Stimulated activated CD8-positive, alpha-beta memory T cell treated with anti-CD3 and anti-CD28 coated beads, Interleukin-12 subunit alpha, Interleukin-12 subunit beta, amount 100 ng/mL, for 1 hour (primary cell): Measurements from ENCODE around the gene HYCC1.
A peak's percentile ranks its signal among the peaks of the same experiment; 100 is the strongest.
"Not testable (repeated sequence)": the region's sequence is repeated elsewhere in the genome, so short reads cannot be mapped to it uniquely, and the experiment has no call there.

Experiments
- DNase-seq: peaks from one replicate; pipeline ENCODE4 v3.0.0-alpha.2; 2020; ENCODE audit warnings: low read depth

Gene HYCC1

DNA sequence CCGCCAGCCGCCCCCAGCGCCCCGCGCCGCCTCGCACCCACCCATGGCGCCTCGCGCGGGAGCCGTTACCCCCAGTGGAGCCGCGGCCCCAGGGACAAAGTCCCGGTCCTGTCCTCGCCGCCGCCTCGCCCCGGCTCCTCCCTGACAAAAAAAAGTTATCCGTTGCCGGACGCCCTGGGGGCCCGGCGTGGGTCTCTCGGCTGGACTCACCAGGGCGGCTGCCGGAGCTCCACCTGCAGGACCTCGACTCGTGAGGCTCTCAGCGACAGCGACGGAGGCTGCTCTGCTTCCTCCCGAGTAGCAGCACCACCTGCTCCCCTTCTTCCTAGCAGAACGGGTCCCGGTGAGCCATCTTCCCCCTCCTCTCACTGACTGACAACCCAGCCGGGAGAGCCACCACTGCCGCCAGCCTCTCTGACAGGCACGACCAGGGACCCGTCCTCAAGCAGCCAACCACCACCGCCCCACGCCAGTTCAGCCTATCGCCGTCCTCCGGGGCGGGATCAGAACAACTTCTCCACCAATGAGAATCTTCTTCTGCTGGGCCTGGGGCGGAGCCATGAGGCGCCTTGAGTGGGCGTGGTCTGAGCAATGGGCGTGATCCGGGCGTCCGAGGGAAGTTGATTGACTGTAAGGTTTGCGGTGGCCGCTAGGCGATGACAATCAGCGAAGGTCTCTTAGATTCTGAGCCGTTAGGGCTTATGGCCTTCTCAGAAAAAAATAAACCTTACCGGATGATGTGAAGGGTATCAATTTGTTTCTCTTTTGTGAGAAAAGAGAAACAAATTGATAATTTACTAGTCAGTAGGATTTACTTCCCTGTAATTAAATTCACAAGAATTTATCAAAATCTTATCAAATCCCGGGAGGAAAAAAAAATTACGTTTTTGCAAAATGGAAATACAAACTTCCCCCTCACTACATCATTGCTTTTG, at the start of gene HYCC1:
TSS of gene HYCC1 (minus strand) at position 416 of the 935 bp plus-strand sequence. CDS start 23,019 bp downstream, outside the sequence.
- peak; percentile 98 for DNase-seq

DNA sequence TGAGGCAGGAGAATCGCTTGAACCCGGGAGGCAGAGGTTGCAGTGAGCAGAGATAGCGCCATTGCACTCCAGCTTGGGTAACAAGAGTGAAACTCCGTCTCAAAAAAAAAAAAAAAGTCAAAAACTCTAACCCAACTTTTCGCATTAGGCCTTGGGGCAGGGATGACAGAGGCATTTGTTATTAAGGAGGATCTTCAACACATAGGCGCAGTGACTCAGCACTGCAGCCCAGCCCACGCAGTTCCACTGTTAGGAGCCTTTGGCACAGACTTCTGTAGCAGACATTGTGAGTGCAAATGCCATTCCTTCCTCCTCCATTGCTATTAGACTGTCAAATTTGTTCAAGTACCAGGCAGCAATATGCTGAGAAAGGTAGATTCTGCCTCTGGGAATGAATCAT, 48.5 kb upstream of the HYCC1 start:
- no peak for DNase-seq

DNA sequence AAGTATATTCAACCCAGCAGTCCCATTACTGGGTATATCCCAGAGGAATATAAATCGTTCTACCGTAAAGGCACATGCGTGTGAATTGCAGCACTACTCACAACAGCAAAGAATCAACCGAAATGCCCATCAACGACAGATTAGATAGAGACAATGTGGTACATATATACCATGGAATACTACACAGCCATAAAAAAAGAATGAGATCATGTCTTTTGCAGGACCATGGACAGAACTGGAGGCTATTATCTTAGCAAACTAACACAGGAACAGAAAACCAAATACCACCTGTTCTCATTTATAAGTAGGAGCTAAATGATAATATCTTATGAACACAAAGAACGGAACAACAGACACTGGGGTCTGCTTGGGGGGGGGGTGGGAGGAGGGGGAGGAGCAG, 47.4 kb upstream of the HYCC1 start:
- no peak for DNase-seq

DNA sequence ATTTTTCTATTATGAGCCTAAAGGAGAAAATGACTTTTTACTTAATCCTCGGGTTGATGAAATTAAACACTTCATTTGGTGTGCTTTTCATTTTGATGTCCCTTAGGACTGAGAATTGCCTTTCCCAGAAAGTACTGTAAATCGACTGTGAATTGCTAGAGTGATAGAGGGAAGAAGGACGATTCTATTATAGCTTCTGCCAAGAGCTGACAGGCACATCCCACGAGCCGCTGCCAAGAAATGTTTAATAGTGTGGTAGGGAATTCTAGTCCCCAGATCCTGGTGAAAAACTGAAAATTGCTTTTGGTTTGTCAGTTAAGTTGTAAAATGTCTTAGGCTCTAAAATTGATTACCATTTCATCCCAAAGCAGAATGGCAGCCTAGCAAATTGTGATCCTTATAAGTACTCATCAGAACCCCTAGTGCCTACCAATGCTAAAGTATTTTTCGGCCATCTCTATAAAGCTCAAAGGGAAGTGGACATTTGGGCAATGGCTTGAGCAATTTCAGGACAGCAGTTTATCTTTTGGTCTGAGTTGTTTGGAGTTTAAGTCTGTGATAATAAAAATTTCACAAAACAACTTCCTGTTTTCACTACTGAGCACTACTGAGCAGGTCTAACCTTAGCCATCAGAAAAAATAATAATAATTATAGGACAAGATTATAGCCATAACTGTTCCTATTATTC, 44.6 kb upstream of the HYCC1 start:
- DNase-seq, result no peak

DNA sequence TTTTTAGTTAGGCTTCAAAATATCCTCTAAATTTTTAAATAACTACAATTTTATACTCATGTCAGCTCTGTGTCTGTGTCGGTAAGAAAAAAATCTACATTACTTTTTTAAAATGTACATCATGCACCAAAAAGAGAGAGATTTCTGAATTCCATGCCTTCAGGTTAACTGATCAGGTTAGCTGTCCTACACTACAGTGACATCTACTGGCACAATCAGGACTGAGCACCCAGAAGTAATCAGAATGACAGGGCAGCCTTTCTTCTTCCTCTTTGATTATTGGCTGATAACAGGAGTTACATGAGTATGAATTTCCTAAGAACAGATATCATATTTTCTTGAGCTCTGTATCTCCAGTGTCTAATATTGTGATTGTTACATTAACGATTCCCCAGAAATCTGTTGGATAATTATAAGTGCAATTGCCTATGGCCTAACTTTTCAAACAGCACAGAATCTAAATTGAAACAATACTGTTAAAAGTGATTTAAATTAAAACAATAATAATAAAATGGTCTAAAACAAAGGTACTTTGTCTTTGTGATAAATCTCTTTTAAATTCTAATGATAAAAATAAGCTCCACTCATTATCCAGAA, 41.8 kb upstream of the HYCC1 start:
- DNase-seq, result peak; percentile 15

DNA sequence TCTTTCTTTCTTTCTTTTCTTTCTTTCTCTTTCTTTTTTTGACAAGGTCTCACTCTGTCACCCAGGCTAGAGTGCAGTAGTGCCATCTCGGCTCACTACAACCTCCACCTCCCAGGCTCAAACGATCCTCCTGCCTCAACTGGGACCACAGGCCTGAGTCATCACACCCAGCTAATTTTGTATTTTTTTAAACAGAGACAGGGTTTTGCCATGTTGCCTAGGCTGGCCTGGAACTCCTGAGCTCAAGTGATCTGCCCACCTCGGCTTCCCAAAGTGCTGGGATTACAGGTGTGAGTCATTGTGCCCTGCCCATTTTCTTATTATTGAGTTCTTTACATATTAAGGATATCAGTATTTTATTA, 37.2 kb upstream of the HYCC1 start:
- DNase-seq, result not testable (repeated sequence)

DNA sequence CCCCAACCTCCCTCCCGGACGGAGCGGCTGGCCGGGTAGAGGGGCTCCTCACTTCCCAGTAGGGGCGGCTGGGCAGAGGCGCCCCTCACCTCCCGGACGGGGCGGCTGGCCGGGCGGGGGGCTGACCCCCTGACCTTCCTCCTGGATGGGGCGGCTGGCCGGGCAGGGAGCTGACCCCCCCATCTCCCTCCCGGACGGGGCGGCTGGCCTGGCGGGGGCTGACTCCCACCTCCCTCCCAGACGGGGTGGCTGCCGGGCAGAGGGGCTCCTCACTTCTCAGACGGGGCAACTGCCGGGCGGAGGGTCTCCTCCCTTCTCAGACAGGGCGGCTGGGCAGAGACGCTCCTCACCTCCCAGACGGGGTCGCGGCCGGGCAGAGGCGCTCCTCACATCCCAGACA, 32.4 kb upstream of the HYCC1 start:
- not testable (repeated sequence) for DNase-seq

DNA sequence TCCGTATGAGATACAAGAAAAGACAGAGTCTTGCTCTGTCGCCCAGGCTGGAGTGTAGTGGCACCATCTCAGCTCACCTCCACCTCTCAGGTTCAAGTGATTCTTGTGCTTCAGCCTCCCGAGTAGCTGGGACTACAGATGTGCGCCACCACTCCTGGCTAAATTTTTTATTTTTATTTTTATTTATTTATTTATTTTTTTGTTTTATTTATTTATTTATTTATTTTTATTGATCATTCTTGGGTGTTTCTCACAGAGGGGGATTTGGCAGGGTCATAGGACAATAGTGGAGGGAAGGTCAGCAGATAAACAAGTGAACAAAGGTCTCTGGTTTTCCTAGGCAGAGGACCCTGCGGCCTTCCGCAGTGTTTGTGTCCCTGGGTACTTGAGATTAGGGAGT, 31.2 kb upstream of the HYCC1 start:
- DNase-seq, result not testable (repeated sequence)

DNA sequence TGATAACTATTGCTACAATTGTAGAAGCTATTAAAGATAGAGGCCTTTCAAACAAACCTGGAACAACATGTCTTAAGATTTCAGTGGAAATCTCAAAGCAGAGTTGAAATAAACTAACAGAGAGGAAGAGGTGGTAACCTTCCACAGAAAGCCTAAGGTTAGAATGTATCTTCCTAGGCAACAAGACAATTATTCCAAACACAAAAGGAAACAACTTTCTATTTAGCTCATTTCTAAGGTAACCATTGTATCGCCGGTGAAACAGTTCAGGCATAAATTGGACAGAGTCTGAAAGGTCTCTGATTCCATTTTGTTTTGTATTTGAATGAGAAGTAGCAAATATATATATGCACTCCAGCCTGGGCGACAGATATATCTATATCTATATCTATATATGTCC, 30.7 kb upstream of the HYCC1 start:
- DNase-seq, result no peak

DNA sequence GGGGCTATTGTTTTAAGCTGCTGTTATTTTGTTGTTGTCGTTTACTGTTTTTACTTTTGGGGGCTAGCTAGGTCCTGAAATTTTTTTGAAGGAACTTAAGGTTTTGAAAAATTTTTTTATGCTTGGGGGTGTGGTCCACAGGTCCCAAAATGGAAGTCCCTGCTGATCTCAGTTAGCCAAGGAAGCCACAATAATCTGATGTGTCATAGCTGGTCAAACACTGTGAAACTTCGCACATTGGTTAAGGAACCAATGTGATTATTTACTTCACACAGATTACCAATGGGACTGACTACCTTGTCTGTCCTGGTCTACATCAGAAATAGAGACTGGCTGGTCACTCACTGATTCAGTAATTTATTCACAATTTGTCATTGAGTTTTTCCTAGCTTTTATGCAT, 29.5 kb upstream of the HYCC1 start:
- no peak for DNase-seq

DNA sequence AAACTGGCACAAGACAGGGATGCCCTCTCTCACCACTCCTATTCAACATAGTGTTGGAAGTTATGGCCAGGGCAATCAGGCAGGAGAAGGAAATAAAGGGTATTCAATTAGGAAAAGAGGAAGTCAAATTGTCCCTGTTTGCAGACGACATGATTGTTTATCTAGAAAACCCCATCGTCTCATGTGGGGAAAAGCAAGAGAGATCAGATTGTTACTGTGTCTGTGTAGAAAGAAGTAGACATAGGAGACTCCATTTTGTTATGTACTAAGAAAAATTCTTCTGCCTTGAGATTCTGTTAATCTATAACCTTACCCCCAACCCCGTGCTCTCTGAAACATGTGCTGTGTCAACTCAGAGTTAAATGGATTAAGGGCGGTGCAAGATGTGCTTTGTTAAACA, 25.7 kb upstream of the HYCC1 start:
- not testable (repeated sequence) for DNase-seq

DNA sequence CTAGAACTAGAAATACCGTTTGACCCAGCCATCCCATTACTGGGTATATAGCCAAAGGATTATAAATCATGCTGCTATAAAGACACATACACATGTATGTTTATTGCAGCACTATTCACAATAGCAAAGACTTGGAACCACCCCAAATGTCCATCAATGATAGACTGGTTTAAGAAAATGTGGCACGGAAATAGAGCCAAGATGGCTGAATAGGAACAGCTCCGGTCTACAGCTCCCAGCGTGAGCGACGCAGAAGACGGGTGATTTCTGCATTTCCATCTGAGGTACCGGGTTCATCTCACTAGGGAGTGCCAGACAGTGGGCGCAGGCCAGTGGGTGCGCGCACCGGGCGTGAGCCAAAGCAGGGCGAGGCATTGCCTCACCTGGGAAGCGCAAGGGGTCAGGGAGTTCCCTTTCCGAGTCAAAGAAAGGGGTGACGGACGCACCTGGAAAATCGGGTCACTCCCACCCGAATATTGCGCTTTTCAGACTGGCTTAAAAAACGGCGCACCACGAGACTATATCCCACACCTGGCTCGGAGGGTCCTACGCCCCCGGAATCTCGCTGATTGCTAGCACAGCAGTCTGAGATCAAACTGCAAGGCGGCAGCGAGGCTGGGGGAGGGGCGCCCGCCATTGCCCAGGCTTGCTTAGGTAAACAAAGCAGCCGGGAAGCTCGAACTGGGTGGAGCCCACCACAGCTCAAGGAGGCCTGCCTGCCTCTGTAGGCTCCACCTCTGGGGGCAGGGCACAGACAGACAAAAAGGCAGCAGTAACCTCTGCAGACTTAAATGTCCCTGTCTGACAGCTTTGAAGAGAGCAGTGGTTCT, 21.8 kb upstream of the HYCC1 start:
- not testable (repeated sequence) for DNase-seq

DNA sequence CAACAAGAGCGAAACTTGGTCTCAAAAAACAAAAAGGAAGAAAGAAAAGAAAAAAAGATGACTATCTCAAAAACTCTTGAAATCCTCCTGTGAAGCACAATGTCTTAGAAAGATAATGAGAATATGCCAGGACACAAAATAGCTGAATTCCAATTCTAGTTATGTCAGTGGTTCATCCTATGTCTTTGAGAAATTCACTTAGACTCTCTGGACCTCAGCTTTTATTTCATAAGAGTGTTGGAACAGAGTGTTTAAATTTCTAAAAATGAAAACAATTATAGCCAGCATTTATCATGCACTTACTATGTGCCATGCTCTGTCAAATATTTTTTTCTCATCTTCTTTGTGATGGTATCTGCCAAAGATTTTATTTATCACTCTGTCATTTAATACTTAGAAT, 13.3 kb upstream of the HYCC1 start:
- DNase-seq, result no peak

DNA sequence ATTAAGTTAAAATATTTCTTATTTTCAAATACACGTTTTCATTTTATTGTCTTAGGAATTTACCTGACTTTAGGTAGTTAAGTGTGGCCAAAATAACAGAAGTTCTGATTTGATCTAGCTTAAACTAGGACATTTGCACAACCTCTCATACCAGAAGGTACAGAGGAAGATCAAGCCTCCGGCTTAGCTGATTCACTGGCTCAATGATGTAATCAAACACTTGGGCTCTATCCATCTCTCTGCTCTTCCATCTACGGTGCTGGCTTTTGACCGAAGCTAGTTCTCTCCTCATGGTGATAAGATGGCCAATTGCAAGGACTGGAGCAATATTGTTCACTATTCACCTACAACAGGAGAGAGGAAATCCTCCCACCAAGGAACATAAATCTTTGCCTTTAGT, 12.2 kb upstream of the HYCC1 start:
- DNase-seq, result no peak

DNA sequence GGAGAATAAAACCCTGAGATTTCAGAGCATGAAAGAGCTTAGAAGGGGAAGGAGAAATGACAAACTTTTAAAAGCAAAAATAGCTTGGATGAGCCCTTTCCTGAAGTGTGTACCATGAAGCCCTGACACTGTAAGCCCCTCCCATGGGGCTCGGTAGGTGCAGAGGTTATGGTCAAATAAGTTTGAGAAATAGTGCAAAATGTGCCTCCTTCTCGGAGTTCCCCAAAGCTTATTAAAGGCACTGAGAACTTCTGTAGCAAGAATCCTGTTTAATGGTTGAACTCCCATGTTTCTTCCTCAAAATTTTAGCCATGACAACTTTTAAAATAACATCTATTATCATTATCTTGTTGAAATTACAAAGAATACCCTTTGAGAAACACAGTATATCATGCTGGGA, 10.5 kb upstream of the HYCC1 start:
- DNase-seq, result no peak

DNA sequence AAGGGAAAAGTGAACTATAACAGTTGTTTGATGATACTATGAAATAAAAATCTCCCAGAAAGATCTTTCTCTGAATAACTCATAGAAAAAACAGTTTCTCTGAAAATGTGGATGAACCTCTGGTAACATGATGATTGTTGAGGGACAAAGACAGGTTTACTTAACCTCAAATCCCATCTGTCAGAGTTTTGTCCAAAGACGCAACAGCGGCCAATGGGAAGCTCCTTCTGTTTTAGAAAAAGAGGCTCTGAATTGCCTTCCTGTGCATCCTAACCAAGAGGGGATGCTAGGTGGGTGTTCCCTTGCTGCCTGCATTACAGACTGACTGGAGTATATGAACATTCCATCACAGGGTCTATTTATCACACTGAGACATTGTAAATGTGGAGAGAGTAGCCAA, 8.9 kb upstream of the HYCC1 start:
- DNase-seq, result no peak

DNA sequence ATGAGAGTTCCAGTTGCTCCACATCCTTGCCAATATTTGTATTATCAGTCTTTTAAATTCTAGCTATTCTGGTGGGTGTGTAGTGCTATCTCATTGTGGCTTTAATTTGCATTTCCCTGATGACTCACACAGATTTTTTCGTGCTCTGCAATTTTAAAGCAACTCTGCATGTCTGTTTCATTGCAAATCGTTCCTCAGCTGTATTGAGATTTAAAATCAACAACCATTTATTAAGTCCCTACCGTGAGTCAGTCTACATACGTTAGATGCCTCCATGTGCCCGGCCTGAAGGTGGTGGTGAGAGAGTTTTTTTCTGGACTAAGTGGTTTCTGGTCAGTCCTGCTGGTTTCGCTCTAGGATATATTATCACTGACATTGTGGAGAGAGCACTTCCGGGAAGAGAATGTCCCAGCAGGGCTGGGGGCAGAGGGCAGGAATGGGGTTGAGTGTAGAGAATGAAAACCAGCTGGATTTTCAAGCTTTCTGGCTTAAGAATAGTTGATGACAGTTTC, 8.4 kb upstream of the HYCC1 start:
- no peak for DNase-seq

DNA sequence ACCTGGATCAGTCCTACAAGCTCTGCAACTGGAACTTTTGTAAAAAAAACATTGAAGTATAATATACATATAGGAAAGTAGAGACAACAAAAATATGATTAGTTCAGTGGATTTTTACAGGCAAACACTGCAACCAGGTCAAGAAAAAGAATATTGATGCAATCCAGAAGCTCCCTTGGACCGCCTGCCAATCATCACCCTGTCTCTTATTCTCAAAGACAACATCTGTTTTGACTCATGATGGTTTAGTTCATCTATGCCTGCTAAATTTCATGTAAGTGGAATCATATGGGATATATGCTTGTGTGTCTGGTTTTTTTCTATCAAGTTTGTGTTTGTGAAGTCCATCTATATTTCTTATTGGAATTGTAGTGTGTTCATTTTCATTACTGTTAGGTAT, 7.7 kb upstream of the HYCC1 start:
- no peak for DNase-seq

DNA sequence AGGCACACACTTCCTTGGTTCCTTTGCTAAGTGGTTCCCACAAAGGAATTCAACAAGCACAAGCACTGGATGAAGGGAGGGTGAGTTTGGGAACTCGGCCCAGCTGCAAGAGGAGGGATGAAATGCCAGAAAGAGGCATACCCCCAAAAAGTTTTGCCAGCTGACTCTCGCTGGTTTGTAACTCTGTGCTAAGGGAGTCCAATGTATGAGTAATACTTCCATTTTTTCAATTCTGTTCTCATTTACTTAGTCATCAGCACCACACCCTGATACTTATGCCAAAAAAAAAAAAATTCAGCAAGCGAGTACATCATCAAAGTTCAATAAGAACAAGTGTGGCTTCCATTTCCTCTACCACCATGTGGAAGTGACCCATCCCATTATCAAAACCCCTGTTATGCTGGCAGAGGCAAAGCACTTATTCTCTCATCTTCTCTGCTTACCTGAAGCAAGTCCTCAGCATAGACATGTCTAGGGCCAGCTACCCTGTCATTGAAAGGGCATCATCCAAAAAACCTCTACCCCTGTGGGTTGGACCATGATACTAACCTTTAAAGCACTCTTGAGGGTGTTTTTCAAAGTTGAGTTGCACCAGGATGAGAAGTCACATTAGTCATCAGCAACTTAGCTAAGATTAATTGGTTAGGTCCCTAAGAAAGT, 6.9 kb upstream of the HYCC1 start:
- no peak for DNase-seq

DNA sequence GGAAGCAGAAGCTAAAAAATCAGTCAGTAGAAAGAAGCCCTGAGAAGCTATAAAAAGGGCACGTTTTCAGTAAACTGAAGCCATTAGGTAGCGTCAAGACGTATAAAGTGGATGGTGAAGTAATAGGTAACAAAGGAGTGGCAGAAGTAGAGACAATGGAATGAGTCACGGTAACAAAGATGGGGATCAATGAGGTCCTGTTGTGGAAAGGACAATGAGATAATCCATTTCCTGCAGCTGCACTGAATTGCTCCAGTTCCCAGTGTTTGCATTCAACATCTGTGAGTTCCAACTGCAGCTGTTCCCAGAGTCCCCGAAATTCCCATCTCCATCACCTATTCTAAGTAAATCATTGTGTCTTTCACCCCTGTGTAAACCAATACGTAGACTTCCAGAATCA, 4.8 kb upstream of the HYCC1 start:
- DNase-seq, result no peak

DNA sequence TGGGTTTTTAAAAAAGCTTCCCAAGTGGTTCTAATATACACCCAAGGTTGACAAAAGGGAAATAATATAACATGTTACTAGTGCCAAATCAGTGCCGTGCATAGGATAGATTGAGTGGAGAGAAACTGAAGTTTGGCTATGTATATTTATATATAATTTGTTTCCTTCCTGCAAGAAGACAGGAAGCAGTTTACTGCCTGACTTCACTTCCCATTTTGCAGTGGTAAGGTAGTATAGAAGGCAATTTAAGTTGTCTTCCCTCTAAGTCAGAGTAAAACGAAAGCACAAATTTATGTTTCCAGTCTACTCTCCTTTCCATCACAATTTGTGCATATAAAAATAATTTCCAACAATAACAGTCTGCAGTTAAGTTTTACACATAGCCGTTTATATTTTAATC, 3.4 kb upstream of the HYCC1 start:
- DNase-seq, result no peak
